Measurements from ENCODE around the gene ARSB.

ARSB gene

GRCh38 chr5:78985116-78985724, at the start of gene ARSB:
TSS of gene ARSB (minus strand) at chr5:78985310. CDS start at chr5:78985248, 62 bp downstream.
- peaks cover 7% of the 10 kb centered on the region for H3K4me1 ChIP-seq (ENCODE audit: control insufficient read depth, insufficient read depth, low read length)
- peak within 1 kb of the TSS; percentile 76 for H3K9ac ChIP-seq (ENCODE audit: low read length)
- peak within 1 kb of the TSS; percentile 95 for H3K27ac ChIP-seq (ENCODE audit: low read depth, low read length)
- H3K27me3 ChIP-seq (ENCODE audit: control insufficient read depth, insufficient read depth, low read length): no peaks in the 10 kb centered on the region
- peak within 1 kb of the TSS; percentile 81 for H3K4me3 ChIP-seq (ENCODE audit: low read length)
- no peaks in the 10 kb centered on the region for H3K36me3 ChIP-seq (ENCODE audit: control insufficient read depth, insufficient read depth, low read length)

GRCh38 chr5:79032782-79033181, 47.7 kb upstream of the ARSB start:
- H3K27me3 ChIP-seq (ENCODE audit: control insufficient read depth, insufficient read depth, low read length): no peaks in the 10 kb centered on the region
- H3K9ac ChIP-seq (ENCODE audit: low read length): no peak overlapping the region
- no peaks in the 10 kb centered on the region for H3K36me3 ChIP-seq (ENCODE audit: control insufficient read depth, insufficient read depth, low read length)
- H3K4me3 ChIP-seq (ENCODE audit: low read length): no peak overlapping the region
- no peaks in the 10 kb centered on the region for H3K4me1 ChIP-seq (ENCODE audit: control insufficient read depth, insufficient read depth, low read length)
- no peak overlapping the region for H3K27ac ChIP-seq (ENCODE audit: low read depth, low read length)

GRCh38 chr5:79032031-79032695, 47.1 kb upstream of the ARSB start:
- Histone ChIP-seq H3K4me3 (ENCODE audit: low read length) (no peak overlapping the region), H3K27ac (ENCODE audit: low read depth, low read length) (no peak overlapping the region), H3K36me3 (ENCODE audit: control insufficient read depth, insufficient read depth, low read length) (no peaks in the 10 kb centered on the region), H3K4me1 (ENCODE audit: control insufficient read depth, insufficient read depth, low read length) (no peaks in the 10 kb centered on the region), H3K9ac (ENCODE audit: low read length) (no peak overlapping the region), H3K27me3 (ENCODE audit: control insufficient read depth, insufficient read depth, low read length) (no peaks in the 10 kb centered on the region)

- Histone ChIP-seq H3K4me3 (ENCODE audit: low read length) (no peak overlapping the region), H3K36me3 (ENCODE audit: control insufficient read depth, insufficient read depth, low read length) (no peaks in the 10 kb centered on the region), H3K27ac (ENCODE audit: low read depth, low read length) (no peak overlapping the region), H3K4me1 (ENCODE audit: control insufficient read depth, insufficient read depth, low read length) (no peaks in the 10 kb centered on the region), H3K27me3 (ENCODE audit: control insufficient read depth, insufficient read depth, low read length) (no peaks in the 10 kb centered on the region), H3K9ac (ENCODE audit: low read length) (no peak overlapping the region)
Observed at GRCh38 chr5:79031485-79031867, 46.4 kb upstream of the ARSB start.

- no peak overlapping the region for H3K27ac ChIP-seq (ENCODE audit: low read depth, low read length)
- H3K27me3 ChIP-seq (ENCODE audit: control insufficient read depth, insufficient read depth, low read length): no peaks in the 10 kb centered on the region
- no peaks in the 10 kb centered on the region for H3K4me1 ChIP-seq (ENCODE audit: control insufficient read depth, insufficient read depth, low read length)
- no peak overlapping the region for H3K4me3 ChIP-seq (ENCODE audit: low read length)
- H3K9ac ChIP-seq (ENCODE audit: low read length): no peak overlapping the region
- no peaks in the 10 kb centered on the region for H3K36me3 ChIP-seq (ENCODE audit: control insufficient read depth, insufficient read depth, low read length)
Observed at GRCh38 chr5:79030663-79031484, 45.8 kb upstream of the ARSB start.

- Histone ChIP-seq H3K4me3 (ENCODE audit: low read length) (peak overlapping the region; percentile 49), H3K27ac (ENCODE audit: low read depth, low read length) (peak overlapping the region; percentile 16), H3K9ac (ENCODE audit: low read length) (no peak overlapping the region), H3K27me3 (ENCODE audit: control insufficient read depth, insufficient read depth, low read length) (no peaks in the 10 kb centered on the region), H3K36me3 (ENCODE audit: control insufficient read depth, insufficient read depth, low read length) (no peaks in the 10 kb centered on the region), H3K4me1 (ENCODE audit: control insufficient read depth, insufficient read depth, low read length) (peaks cover 12% of the 10 kb centered on the region)
Observed at GRCh38 chr5:79025054-79025472, 40.0 kb upstream of the ARSB start.

- Histone ChIP-seq H3K36me3 (ENCODE audit: control insufficient read depth, insufficient read depth, low read length) (no peaks in the 10 kb centered on the region), H3K4me3 (ENCODE audit: low read length) (no peak overlapping the region), H3K27me3 (ENCODE audit: control insufficient read depth, insufficient read depth, low read length) (no peaks in the 10 kb centered on the region), H3K27ac (ENCODE audit: low read depth, low read length) (no peak overlapping the region), H3K9ac (ENCODE audit: low read length) (no peak overlapping the region), H3K4me1 (ENCODE audit: control insufficient read depth, insufficient read depth, low read length) (peaks cover 12% of the 10 kb centered on the region)
Observed at GRCh38 chr5:79023947-79024346, 38.8 kb upstream of the ARSB start.

- Histone ChIP-seq H3K27ac (ENCODE audit: low read depth, low read length) (no peak overlapping the region), H3K4me3 (ENCODE audit: low read length) (no peak overlapping the region), H3K27me3 (ENCODE audit: control insufficient read depth, insufficient read depth, low read length) (no peaks in the 10 kb centered on the region), H3K36me3 (ENCODE audit: control insufficient read depth, insufficient read depth, low read length) (no peaks in the 10 kb centered on the region), H3K4me1 (ENCODE audit: control insufficient read depth, insufficient read depth, low read length) (peaks cover 12% of the 10 kb centered on the region), H3K9ac (ENCODE audit: low read length) (no peak overlapping the region)
Observed at GRCh38 chr5:79023348-79023747, 38.2 kb upstream of the ARSB start.

GRCh38 chr5:79022771-79023170, 37.7 kb upstream of the ARSB start:
- no peak overlapping the region for H3K9ac ChIP-seq (ENCODE audit: low read length)
- H3K27ac ChIP-seq (ENCODE audit: low read depth, low read length): no peak overlapping the region
- peaks cover 12% of the 10 kb centered on the region for H3K4me1 ChIP-seq (ENCODE audit: control insufficient read depth, insufficient read depth, low read length)
- H3K4me3 ChIP-seq (ENCODE audit: low read length): no peak overlapping the region
- H3K27me3 ChIP-seq (ENCODE audit: control insufficient read depth, insufficient read depth, low read length): no peaks in the 10 kb centered on the region
- H3K36me3 ChIP-seq (ENCODE audit: control insufficient read depth, insufficient read depth, low read length): no peaks in the 10 kb centered on the region

GRCh38 chr5:79021753-79022152, 36.6 kb upstream of the ARSB start:
- no peaks in the 10 kb centered on the region for H3K36me3 ChIP-seq (ENCODE audit: control insufficient read depth, insufficient read depth, low read length)
- H3K27ac ChIP-seq (ENCODE audit: low read depth, low read length): no peak overlapping the region
- H3K4me3 ChIP-seq (ENCODE audit: low read length): no peak overlapping the region
- H3K9ac ChIP-seq (ENCODE audit: low read length): no peak overlapping the region
- peaks cover 12% of the 10 kb centered on the region for H3K4me1 ChIP-seq (ENCODE audit: control insufficient read depth, insufficient read depth, low read length)
- no peaks in the 10 kb centered on the region for H3K27me3 ChIP-seq (ENCODE audit: control insufficient read depth, insufficient read depth, low read length)

- Histone ChIP-seq H3K27ac (ENCODE audit: low read depth, low read length) (peak overlapping the region; percentile 26), H3K9ac (ENCODE audit: low read length) (no peak overlapping the region), H3K4me1 (ENCODE audit: control insufficient read depth, insufficient read depth, low read length) (peaks cover 12% of the 10 kb centered on the region), H3K36me3 (ENCODE audit: control insufficient read depth, insufficient read depth, low read length) (no peaks in the 10 kb centered on the region), H3K4me3 (ENCODE audit: low read length) (no peak overlapping the region), H3K27me3 (ENCODE audit: control insufficient read depth, insufficient read depth, low read length) (no peaks in the 10 kb centered on the region)
Observed at GRCh38 chr5:79020861-79021561, 35.9 kb upstream of the ARSB start.

- no peak overlapping the region for H3K9ac ChIP-seq (ENCODE audit: low read length)
Observed at GRCh38 chr5:79014631-79015030, 29.5 kb upstream of the ARSB start.

More at GRCh38 chr5:79014631-79015030, 29.5 kb upstream of the ARSB start:
- no peaks in the 10 kb centered on the region for H3K27me3 ChIP-seq (ENCODE audit: control insufficient read depth, insufficient read depth, low read length)
- no peak overlapping the region for H3K4me3 ChIP-seq (ENCODE audit: low read length)
- no peak overlapping the region for H3K27ac ChIP-seq (ENCODE audit: low read depth, low read length)
- no peaks in the 10 kb centered on the region for H3K4me1 ChIP-seq (ENCODE audit: control insufficient read depth, insufficient read depth, low read length)
- H3K36me3 ChIP-seq (ENCODE audit: control insufficient read depth, insufficient read depth, low read length): no peaks in the 10 kb centered on the region

Measured in rectal smooth muscle tissue (tissue), 1 donor.